GM12891 (cell line): Measurements from ENCODE around the gene ABCA13.

Experiments used
- POLR2A ChIP-seq: IDR thresholded peaks from 2 replicates; pipeline ENCODE4 v1.6.1; 2011; ENCODE audit warnings: low read depth, low read length, control low read depth
- POLR2AphosphoS5 ChIP-seq: IDR thresholded peaks from 2 replicates; pipeline ENCODE4 v1.6.1; 2011; ENCODE audit warnings: low read depth, low read length, control low read depth
- SPI1 ChIP-seq: IDR thresholded peaks from 2 replicates; pipeline ENCODE4 v1.6.1; 2011; ENCODE audit warnings: low read depth, low read length, control low read depth
- TAF1 ChIP-seq: IDR thresholded peaks from 2 replicates; pipeline ENCODE4 v1.6.1; 2011; ENCODE audit warnings: low read depth, low read length, control low read depth

GRCh38 chr7:48292949-48293348 is 121.7 kb downstream of the ABCA13 start:
- no peak for TF ChIP-seq POLR2A
- no peak for TF ChIP-seq TAF1
- no peak for TF ChIP-seq SPI1
- TF ChIP-seq POLR2AphosphoS5, result no peak
